ENCODE measurements around the gene ERICH6.

ERICH6 gene

GRCh38 chr3:150636258-150636657 lies 67.5 kb downstream of the ERICH6 start:
- no peak overlapping the region for H3K4me2 ChIP-seq (ENCODE audit: low read length)
- H3K14ac ChIP-seq (ENCODE audit: low read length) = no peak overlapping the region
- no peak overlapping the region for H3K23ac ChIP-seq (ENCODE audit: low read length)
- H3K27ac ChIP-seq (ENCODE audit: low read depth, low read length) = no peak overlapping the region
- H3K27me3 ChIP-seq (ENCODE audit: insufficient read depth, low read length) = no peaks in the 10 kb centered on the region
- no peak overlapping the region for H4K91ac ChIP-seq (ENCODE audit: low read depth, low read length)
- H3K4me3 ChIP-seq (ENCODE audit: low read depth, low read length) = no peak overlapping the region
- no peak overlapping the region for H3K18ac ChIP-seq (ENCODE audit: low read length)
- H3K9me3 ChIP-seq (ENCODE audit: insufficient read depth, low read depth, low read length) = no peaks in the 10 kb centered on the region
- no peak overlapping the region for H3K9ac ChIP-seq (ENCODE audit: low read length)
- DNase-seq = peak in 1 of 2 donors; percentile 9
- no peak overlapping the region for H4K12ac ChIP-seq (ENCODE audit: low read depth, low read length)
- no CpG with 5 or more reads among the region's 5 CpGs for WGBS (ENCODE audit: extremely low coverage, insufficient coverage, insufficient read length)
- H3K36me3 ChIP-seq (ENCODE audit: control insufficient read depth in 1 of 2, insufficient read depth in 2 of 2, low read length in 2 of 2) = peaks cover 2% of the 10 kb centered on the region in 2 experiments
- no peak overlapping the region for H2AFZ ChIP-seq (ENCODE audit: insufficient read depth, low read length, poor library complexity)
- no peak overlapping the region for H3K4ac ChIP-seq (ENCODE audit: low read depth, low read length)
- H2BK5ac ChIP-seq (ENCODE audit: low read depth, low read length, poor library complexity) = no peak overlapping the region
- H2BK120ac ChIP-seq (ENCODE audit: insufficient read depth, low read length, poor library complexity) = no peak overlapping the region
- no peak overlapping the region for H4K8ac ChIP-seq (ENCODE audit: low read depth, low read length)
- no peaks in the 10 kb centered on the region for H3K4me1 ChIP-seq (ENCODE audit: control insufficient read depth in 1 of 2, insufficient read depth in 2 of 2, low read length in 2 of 2)
- H2AK5ac ChIP-seq (ENCODE audit: low read length) = no peak overlapping the region
- H3K79me1 ChIP-seq (ENCODE audit: low read length) = no peaks in the 10 kb centered on the region
- no peak overlapping the region for H2BK12ac ChIP-seq (ENCODE audit: low read length)
- no peaks in the 10 kb centered on the region for H3K79me2 ChIP-seq (ENCODE audit: control insufficient read depth, insufficient read depth, low read length, poor library complexity)

GRCh38 chr3:150635526-150635925 lies 68.2 kb downstream of the ERICH6 start:
- H4K12ac ChIP-seq (ENCODE audit: low read depth, low read length) = no peak overlapping the region
- peaks cover 4 to 6% of the 10 kb centered on the region in 2 experiments for H3K36me3 ChIP-seq (ENCODE audit: control insufficient read depth in 1 of 2, insufficient read depth in 2 of 2, low read length in 2 of 2)
- H3K23ac ChIP-seq (ENCODE audit: low read length) = no peak overlapping the region
- H3K79me1 ChIP-seq (ENCODE audit: low read length) = no peaks in the 10 kb centered on the region
- H3K14ac ChIP-seq (ENCODE audit: low read length) = no peak overlapping the region
- WGBS (ENCODE audit: extremely low coverage, insufficient coverage, insufficient read length) = no CpG with 5 or more reads among the region's 1 CpG
- no peak overlapping the region for H2BK12ac ChIP-seq (ENCODE audit: low read length)
- no peak for DNase-seq
- H2BK5ac ChIP-seq (ENCODE audit: low read depth, low read length, poor library complexity) = no peak overlapping the region
- no peaks in the 10 kb centered on the region for H3K9me3 ChIP-seq (ENCODE audit: insufficient read depth, low read depth, low read length)
- no peaks in the 10 kb centered on the region for H3K79me2 ChIP-seq (ENCODE audit: control insufficient read depth, insufficient read depth, low read length, poor library complexity)
- no peak overlapping the region for H3K18ac ChIP-seq (ENCODE audit: low read length)
- H2AFZ ChIP-seq (ENCODE audit: insufficient read depth, low read length, poor library complexity) = no peak overlapping the region
- no peak overlapping the region for H4K8ac ChIP-seq (ENCODE audit: low read depth, low read length)
- no peaks in the 10 kb centered on the region for H3K4me1 ChIP-seq (ENCODE audit: control insufficient read depth in 1 of 2, insufficient read depth in 2 of 2, low read length in 2 of 2)
- H3K27me3 ChIP-seq (ENCODE audit: insufficient read depth, low read length) = no peaks in the 10 kb centered on the region
- no peak overlapping the region for H3K4ac ChIP-seq (ENCODE audit: low read depth, low read length)
- H4K91ac ChIP-seq (ENCODE audit: low read depth, low read length) = no peak overlapping the region
- H3K4me3 ChIP-seq (ENCODE audit: low read depth, low read length) = no peak overlapping the region
- no peak overlapping the region for H3K4me2 ChIP-seq (ENCODE audit: low read length)
- H2AK5ac ChIP-seq (ENCODE audit: low read length) = no peak overlapping the region
- H3K9ac ChIP-seq (ENCODE audit: low read length) = no peak overlapping the region
- no peak overlapping the region for H3K27ac ChIP-seq (ENCODE audit: low read depth, low read length)
- no peak overlapping the region for H2BK120ac ChIP-seq (ENCODE audit: insufficient read depth, low read length, poor library complexity)

GRCh38 chr3:150635076-150635475 lies 68.6 kb downstream of the ERICH6 start:
- peak overlapping the region; percentile 43 for H4K12ac ChIP-seq (ENCODE audit: low read depth, low read length)
- no peak overlapping the region for H2BK5ac ChIP-seq (ENCODE audit: low read depth, low read length, poor library complexity)
- no peaks in the 10 kb centered on the region for H3K27me3 ChIP-seq (ENCODE audit: insufficient read depth, low read length)
- DNase-seq = no peak
- no peak overlapping the region for H3K14ac ChIP-seq (ENCODE audit: low read length)
- no peak overlapping the region for H3K23ac ChIP-seq (ENCODE audit: low read length)
- H3K79me1 ChIP-seq (ENCODE audit: low read length) = no peaks in the 10 kb centered on the region
- H3K4me3 ChIP-seq (ENCODE audit: low read depth, low read length) = no peak overlapping the region
- no peaks in the 10 kb centered on the region for H3K9me3 ChIP-seq (ENCODE audit: insufficient read depth, low read depth, low read length)
- H2BK120ac ChIP-seq (ENCODE audit: insufficient read depth, low read length, poor library complexity) = no peak overlapping the region
- peaks cover 4 to 7% of the 10 kb centered on the region in 2 experiments for H3K36me3 ChIP-seq (ENCODE audit: control insufficient read depth in 1 of 2, insufficient read depth in 2 of 2, low read length in 2 of 2)
- H4K91ac ChIP-seq (ENCODE audit: low read depth, low read length) = no peak overlapping the region
- H3K4me1 ChIP-seq (ENCODE audit: control insufficient read depth in 1 of 2, insufficient read depth in 2 of 2, low read length in 2 of 2) = no peaks in the 10 kb centered on the region
- WGBS (ENCODE audit: extremely low coverage, insufficient coverage, insufficient read length) = no CpG with 5 or more reads among the region's 6 CpGs
- H3K79me2 ChIP-seq (ENCODE audit: control insufficient read depth, insufficient read depth, low read length, poor library complexity) = no peaks in the 10 kb centered on the region
- no peak overlapping the region for H3K27ac ChIP-seq (ENCODE audit: low read depth, low read length)
- peak overlapping the region; percentile 29 for H2AK5ac ChIP-seq (ENCODE audit: low read length)
- no peak overlapping the region for H3K9ac ChIP-seq (ENCODE audit: low read length)
- H2AFZ ChIP-seq (ENCODE audit: insufficient read depth, low read length, poor library complexity) = no peak overlapping the region
- H4K8ac ChIP-seq (ENCODE audit: low read depth, low read length) = peak overlapping the region; percentile 23
- no peak overlapping the region for H3K4ac ChIP-seq (ENCODE audit: low read depth, low read length)
- no peak overlapping the region for H3K18ac ChIP-seq (ENCODE audit: low read length)
- H3K4me2 ChIP-seq (ENCODE audit: low read length) = no peak overlapping the region
- H2BK12ac ChIP-seq (ENCODE audit: low read length) = no peak overlapping the region

GRCh38 chr3:150631515-150632221 lies 72.1 kb downstream of the ERICH6 start:
- Histone ChIP-seq H3K14ac (ENCODE audit: low read length) (no peak overlapping the region), H3K9me3 (ENCODE audit: insufficient read depth, low read depth, low read length) (no peaks in the 10 kb centered on the region), H4K8ac (ENCODE audit: low read depth, low read length) (no peak overlapping the region), H2BK12ac (ENCODE audit: low read length) (no peak overlapping the region), H3K36me3 (ENCODE audit: control insufficient read depth in 1 of 2, insufficient read depth in 2 of 2, low read length in 2 of 2) (peaks cover 4 to 11% of the 10 kb centered on the region in 2 experiments), H2AK5ac (ENCODE audit: low read length) (no peak overlapping the region), H3K27me3 (ENCODE audit: insufficient read depth, low read length) (no peaks in the 10 kb centered on the region), H3K4me1 (ENCODE audit: control insufficient read depth in 1 of 2, insufficient read depth in 2 of 2, low read length in 2 of 2) (no peaks in the 10 kb centered on the region), H3K23ac (ENCODE audit: low read length) (no peak overlapping the region), H3K79me1 (ENCODE audit: low read length) (no peaks in the 10 kb centered on the region), H2AFZ (ENCODE audit: insufficient read depth, low read length, poor library complexity) (no peak overlapping the region), H3K4me2 (ENCODE audit: low read length) (no peak overlapping the region), H3K18ac (ENCODE audit: low read length) (no peak overlapping the region), H3K79me2 (ENCODE audit: control insufficient read depth, insufficient read depth, low read length, poor library complexity) (no peaks in the 10 kb centered on the region), H3K27ac (ENCODE audit: low read depth, low read length) (no peak overlapping the region), H2BK120ac (ENCODE audit: insufficient read depth, low read length, poor library complexity) (no peak overlapping the region), H3K4me3 (ENCODE audit: low read depth, low read length) (no peak overlapping the region), H2BK5ac (ENCODE audit: low read depth, low read length, poor library complexity) (no peak overlapping the region), H4K12ac (ENCODE audit: low read depth, low read length) (no peak overlapping the region), H3K9ac (ENCODE audit: low read length) (no peak overlapping the region), H4K91ac (ENCODE audit: low read depth, low read length) (no peak overlapping the region), H3K4ac (ENCODE audit: low read depth, low read length) (no peak overlapping the region)
- WGBS (ENCODE audit: extremely low coverage, insufficient coverage, insufficient read length) = no CpG with 5 or more reads among the region's 7 CpGs
- DNase-seq = peak in 1 of 2 donors; percentile 40

All from trophoblast cell (in vitro differentiated cells and primary cell).